HG03066 (cell line): ENCODE results near the gene TRAK1.

ENCODE experiments used
- ATAC-seq: cut with Tn5 transposase; IDR thresholded peaks from one replicate; pipeline ENCODE4 v1.9.1; 2021; ENCODE audit warnings: low read depth; ENCODE audit not compliant: unreplicated experiment

TRAK1 gene

DNA sequence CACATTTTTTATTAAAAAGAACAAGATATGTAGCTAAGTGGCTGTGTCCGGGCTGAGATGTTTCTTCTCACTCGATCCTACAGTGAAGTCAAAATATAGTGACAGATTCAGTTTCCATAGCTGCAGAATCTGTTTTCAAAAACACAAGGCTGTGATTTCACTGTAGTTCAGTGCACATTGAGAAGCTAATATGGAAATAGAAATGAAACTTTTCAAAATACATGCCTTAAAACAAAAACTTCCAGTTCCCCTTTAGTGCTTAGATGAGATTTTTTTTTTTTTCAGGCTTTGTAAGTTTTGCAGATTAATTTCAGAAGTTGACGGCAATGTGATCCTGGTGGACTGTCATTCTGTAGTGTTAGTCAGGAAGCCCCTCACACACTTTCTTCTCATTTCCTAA is 23.8 kb upstream of the TRAK1 start:
- ATAC-seq = peak; percentile 90

GRCh38 chr3:42068303-42069088 is 22.7 kb upstream of the TRAK1 start:
- ATAC-seq = no peak

DNA sequence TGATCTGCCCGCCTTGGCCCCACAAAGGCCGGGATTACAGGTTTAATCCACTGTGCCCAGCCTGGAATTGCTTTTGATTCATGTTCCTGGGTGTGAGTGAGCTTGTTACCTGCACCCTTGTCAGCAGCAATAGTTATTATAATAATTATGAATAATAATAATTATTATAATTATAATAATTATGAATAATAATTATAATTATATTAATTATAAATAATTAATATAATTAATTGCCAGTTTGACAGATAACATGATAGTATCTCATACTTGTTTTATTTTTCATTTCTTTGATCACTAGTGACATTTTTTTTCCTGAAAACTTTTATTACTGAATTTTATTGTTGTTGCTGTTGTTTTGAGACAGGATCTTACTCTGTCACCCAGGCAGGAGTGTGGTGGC is 21.1 kb upstream of the TRAK1 start:
- no peak for ATAC-seq

DNA sequence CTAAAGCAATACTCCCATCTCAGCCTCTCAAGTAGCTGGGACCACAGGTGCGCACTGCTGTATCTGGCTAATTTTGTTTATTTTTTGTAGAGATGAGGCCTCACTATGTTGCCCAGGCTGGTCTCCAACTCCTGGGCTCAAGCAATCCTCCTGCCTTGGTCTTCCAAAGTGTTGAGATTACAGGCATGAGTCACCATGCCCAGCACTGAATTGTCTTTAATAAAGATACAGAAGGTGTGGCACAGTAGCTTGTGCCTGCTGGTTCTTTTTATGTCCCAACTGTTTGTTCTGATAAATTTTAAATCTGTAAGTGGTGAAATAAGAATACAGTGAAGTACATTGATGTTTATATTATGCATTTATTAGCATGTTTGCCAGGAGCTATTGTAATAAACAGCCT is 20.6 kb upstream of the TRAK1 start:
- ATAC-seq = no peak

GRCh38 chr3:42071904-42072812 is 19.0 kb upstream of the TRAK1 start:
- peak; percentile 36 for ATAC-seq

DNA sequence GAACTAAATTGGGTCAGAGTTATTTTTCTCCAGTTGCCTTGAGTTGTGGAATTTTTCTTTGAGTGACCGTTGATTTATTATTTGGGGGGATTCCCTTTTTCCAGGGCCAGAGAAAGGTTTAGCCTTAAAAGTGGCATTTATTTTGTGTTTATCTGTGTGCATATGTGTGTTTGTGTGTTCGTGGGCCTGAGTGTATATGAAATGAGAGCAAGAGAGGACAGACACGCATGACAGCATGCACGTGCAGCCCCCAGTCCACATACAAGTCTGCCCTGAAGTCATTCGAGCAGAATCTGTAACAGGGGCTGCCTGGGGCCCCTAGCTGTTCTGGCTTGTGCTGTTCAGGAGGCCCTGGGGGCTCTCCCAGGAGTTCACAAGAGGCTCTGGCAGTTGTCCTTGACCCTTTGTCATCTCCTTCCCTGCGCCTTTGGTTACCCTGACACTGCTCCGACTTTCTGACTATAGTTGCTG is 18.3 kb upstream of the TRAK1 start:
- no peak for ATAC-seq

GRCh38 chr3:42077785-42078184 is 13.4 kb upstream of the TRAK1 start:
- no peak for ATAC-seq

DNA sequence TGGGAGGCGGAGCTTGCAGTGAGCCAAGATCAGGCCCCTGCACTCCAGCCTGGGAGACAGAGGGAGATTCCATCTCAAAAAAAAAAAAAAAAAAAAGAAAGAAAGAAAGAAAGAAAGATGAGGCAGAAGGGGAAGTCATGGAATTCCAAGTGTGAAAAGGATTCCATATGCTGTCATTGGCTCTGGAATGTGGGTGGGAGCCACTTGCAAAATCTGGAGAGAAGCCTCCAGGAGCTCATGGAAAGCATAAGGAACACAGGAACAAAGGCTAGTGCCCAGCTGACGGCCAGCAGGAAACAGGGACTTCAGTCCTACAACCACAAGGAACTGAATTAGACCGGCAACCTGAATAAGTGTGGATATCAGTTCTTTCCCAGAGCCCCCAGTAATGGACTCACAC is 12.5 kb upstream of the TRAK1 start:
- ATAC-seq = no peak

- no peak for ATAC-seq
These were observed 11.3 kb upstream of the TRAK1 start for GRCh38 chr3:42079701-42080452.

GRCh38 chr3:42080453-42080872 is 10.7 kb upstream of the TRAK1 start:
- no peak for ATAC-seq

DNA sequence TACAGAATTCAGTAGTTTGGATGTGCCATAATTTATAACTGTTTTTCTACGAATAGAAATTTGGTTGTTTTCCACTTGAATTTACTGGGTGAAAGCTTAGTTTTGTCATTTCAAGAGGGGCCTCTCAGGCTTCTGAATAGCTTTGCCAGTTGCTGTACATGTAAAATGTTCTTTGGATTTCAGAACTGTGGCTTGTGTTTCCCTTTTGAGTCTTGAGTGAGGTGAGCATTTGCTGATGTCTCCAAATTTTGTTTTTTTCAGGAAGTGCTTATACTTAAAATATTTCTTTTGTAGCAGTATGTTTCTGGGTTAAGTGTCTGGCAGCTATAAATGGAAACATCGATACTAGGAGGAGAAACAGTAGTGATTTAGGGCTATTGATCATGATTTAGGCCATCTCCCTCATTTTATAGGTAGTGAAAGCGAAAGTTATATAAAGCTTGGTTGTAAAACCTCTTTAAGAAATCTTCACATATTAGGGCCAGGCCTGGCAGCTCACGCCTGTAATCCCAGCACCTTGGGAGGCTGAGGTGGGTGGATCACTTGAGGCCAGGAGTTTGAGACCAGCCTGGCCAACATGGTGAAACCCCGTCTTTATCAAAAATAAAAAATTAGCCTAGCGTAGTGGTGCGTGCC is 9.2 kb upstream of the TRAK1 start:
- ATAC-seq = no peak

GRCh38 chr3:42084586-42084985 is 6.6 kb upstream of the TRAK1 start:
- no peak for ATAC-seq

- ATAC-seq = no peak
These were observed 5.3 kb upstream of the TRAK1 start for GRCh38 chr3:42085641-42086376.

DNA sequence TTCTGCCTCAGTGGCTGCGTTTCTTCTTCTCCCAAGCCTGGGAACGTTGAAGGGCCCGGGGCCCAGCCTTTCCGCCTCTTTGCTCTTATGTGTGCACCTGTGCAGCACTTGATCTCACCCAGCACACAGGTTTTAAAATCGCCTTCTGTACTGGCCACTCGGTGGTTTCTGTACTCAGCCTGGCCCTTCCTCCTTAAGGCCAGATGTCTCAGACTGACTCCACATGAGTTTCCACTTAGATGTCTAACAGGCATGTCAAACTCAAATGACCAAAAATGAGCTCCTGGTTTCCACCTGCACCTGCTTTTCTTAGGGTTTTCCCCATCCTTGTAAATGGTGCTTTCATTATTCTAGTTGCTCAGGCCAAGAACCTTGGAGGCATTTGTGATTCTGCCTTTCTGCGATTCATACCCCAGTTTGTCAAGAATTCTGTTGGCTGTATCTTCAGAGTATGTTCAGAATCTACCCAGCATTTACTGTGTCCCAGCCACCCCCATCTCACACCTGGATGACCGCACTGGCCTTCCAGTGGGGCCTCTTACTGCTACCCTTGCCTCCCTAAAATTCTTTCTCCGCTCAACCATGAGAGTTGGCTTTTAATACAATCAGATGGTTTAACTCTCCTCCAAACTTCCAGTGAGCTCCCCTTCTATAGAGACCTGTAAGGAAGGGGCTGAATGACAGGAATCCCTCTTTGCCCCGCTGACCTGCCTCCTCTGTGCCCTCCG is 2.2 kb upstream of the TRAK1 start:
- ATAC-seq = peak; percentile 67

DNA sequence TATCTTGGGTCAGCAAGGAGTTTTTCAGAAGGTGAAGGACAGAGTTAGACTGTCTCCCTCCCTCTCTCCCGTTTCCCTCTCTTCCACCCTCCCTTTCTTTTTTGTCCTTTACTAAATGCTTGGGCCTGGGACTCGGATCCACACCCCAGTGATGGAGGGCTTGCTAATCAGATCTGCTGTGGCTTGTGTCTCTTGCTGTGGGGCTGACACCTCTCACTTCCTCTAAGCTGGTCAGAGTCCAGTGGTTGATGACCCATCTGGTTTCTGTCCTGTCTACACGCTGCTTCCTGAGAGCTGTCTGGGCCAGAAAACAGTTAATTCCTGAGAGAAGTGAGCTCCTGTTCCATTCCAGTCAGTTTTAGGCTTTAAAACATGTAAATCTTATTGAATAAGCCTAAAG is 849 bp downstream of the TRAK1 start:
- ATAC-seq = no peak

GRCh38 chr3:42094128-42094527 is 3.0 kb downstream of the TRAK1 start:
- ATAC-seq = peak; percentile 79

- no peak for ATAC-seq
These were observed 3.7 kb downstream of the TRAK1 start for GRCh38 chr3:42094691-42095391.

DNA sequence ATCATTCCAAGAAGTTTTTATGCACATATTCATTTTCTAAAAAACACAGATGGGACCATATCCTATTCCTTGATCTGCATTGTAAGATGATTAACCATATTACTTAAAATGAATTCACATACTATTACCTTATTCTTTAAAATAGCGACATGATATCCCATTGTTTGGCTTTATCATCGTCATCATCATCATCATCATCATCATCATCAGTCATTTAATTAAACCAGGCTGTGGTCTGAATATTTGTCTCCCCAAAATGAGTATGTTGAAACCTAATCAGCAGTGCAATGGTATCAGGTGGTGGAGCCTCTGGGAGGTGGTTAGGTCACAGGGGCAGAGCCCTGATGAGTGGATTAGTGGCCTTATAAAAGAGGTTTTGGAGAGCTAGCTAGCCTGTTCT is 4.4 kb downstream of the TRAK1 start:
- ATAC-seq = no peak
